HG02588 (cell line): ENCODE measurements around the gene SLC7A14.

Source experiments
- ATAC-seq: cut with Tn5 transposase; IDR thresholded peaks from one replicate; pipeline ENCODE4 v1.9.1; 2021; ENCODE audit warnings: mild to moderate bottlenecking, moderate library complexity; ENCODE audit not compliant: unreplicated experiment

Gene SLC7A14

GRCh38 chr3:170542704-170543103 lies 43.2 kb downstream of the SLC7A14 start:
- no peak for ATAC-seq

GRCh38 chr3:170539897-170540296 lies 46.0 kb downstream of the SLC7A14 start:
- ATAC-seq = no peak

- no peak for ATAC-seq
These were observed 49.2 kb downstream of the SLC7A14 start for GRCh38 chr3:170536712-170537111.

GRCh38 chr3:170534227-170534626 lies 51.6 kb downstream of the SLC7A14 start:
- ATAC-seq = no peak

GRCh38 chr3:170532573-170532972 lies 53.3 kb downstream of the SLC7A14 start:
- ATAC-seq = no peak

- ATAC-seq = no peak
These were observed 54.1 kb downstream of the SLC7A14 start for GRCh38 chr3:170531657-170532335.

GRCh38 chr3:170531054-170531453 lies 54.8 kb downstream of the SLC7A14 start:
- no peak for ATAC-seq

GRCh38 chr3:170529912-170530311 lies 56.0 kb downstream of the SLC7A14 start:
- ATAC-seq = no peak

- ATAC-seq = no peak
These were observed 56.5 kb downstream of the SLC7A14 start for GRCh38 chr3:170529346-170529745.

GRCh38 chr3:170528726-170529125 lies 57.1 kb downstream of the SLC7A14 start:
- ATAC-seq = no peak

GRCh38 chr3:170524073-170524472 lies 61.8 kb downstream of the SLC7A14 start:
- no peak for ATAC-seq

GRCh38 chr3:170523248-170523647 lies 62.6 kb downstream of the SLC7A14 start:
- ATAC-seq = no peak

- ATAC-seq = no peak
These were observed 63.7 kb downstream of the SLC7A14 start for GRCh38 chr3:170522201-170522600.

- no peak for ATAC-seq
These were observed 64.9 kb downstream of the SLC7A14 start for GRCh38 chr3:170520996-170521395.

- ATAC-seq = no peak
These were observed 68.5 kb downstream of the SLC7A14 start for GRCh38 chr3:170517242-170517945.

GRCh38 chr3:170513642-170514041 lies 72.2 kb downstream of the SLC7A14 start:
- no peak for ATAC-seq

- no peak for ATAC-seq
These were observed 74.5 kb downstream of the SLC7A14 start for GRCh38 chr3:170511371-170511770.

- ATAC-seq = no peak
These were observed 77.0 kb downstream of the SLC7A14 start for GRCh38 chr3:170508839-170509238.

GRCh38 chr3:170508291-170508690 lies 77.6 kb downstream of the SLC7A14 start:
- no peak for ATAC-seq

GRCh38 chr3:170507063-170507462 lies 78.8 kb downstream of the SLC7A14 start:
- ATAC-seq = no peak

GRCh38 chr3:170506556-170506955 lies 79.3 kb downstream of the SLC7A14 start:
- ATAC-seq = no peak

- ATAC-seq = no peak
These were observed 83.6 kb downstream of the SLC7A14 start for GRCh38 chr3:170502297-170502696.

- no peak for ATAC-seq
These were observed 84.9 kb downstream of the SLC7A14 start for GRCh38 chr3:170500995-170501394.
